ENCODE results near the gene FARSA. TPM values are rescaled to one million over a fixed set of nuclear protein-coding genes. Genes with fewer than 3 reads are reported as not detected.
A peak's percentile ranks its signal among the peaks of the same experiment; 100 is the strongest.

Gene FARSA
- total RNA-seq, 6 experiments from 2014 or later: 87.8 to 101 (median 90.4) TPM

DNA sequence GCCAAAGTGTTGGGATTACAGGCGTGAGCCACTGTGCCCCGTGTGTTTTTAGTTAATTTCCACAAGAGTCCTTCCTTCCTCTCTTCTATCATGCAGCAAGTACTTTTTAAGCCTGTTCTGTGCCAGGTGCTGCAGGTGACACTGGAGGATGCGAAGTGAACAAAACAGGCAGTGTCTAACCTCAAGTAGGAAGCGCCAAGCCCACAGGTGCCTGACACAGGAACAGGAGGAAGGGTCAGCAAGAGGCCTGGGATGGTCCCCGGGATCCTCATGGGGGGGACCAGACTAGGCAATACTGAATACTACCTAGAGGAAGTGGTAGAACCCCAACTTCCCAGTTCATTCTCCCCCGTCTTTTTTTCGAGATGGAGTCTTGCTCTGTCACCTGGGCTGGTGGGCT, 3.1 kb upstream of the FARSA start:
- Mint-ChIP-seq H3K36me3 (ENCODE audit: low read depth) (peaks cover 37% of the 10 kb centered on the region), H3K4me1 (ENCODE audit: low read depth) (peaks cover 37% of the 10 kb centered on the region), H3K27me3 (ENCODE audit: insufficient read depth) (peaks cover 8% of the 10 kb centered on the region), H3K4me3 (no peak overlapping the region), H3K27ac (no peak overlapping the region), H3K9me3 (peaks cover 11% of the 10 kb centered on the region)
- TF ChIP-seq, protein P1, sequence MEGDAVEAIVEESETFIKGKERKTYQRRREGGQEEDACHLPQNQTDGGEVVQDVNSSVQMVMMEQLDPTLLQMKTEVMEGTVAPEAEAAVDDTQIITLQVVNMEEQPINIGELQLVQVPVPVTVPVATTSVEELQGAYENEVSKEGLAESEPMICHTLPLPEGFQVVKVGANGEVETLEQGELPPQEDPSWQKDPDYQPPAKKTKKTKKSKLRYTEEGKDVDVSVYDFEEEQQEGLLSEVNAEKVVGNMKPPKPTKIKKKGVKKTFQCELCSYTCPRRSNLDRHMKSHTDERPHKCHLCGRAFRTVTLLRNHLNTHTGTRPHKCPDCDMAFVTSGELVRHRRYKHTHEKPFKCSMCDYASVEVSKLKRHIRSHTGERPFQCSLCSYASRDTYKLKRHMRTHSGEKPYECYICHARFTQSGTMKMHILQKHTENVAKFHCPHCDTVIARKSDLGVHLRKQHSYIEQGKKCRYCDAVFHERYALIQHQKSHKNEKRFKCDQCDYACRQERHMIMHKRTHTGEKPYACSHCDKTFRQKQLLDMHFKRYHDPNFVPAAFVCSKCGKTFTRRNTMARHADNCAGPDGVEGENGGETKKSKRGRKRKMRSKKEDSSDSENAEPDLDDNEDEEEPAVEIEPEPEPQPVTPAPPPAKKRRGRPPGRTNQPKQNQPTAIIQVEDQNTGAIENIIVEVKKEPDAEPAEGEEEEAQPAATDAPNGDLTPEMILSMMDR (IDR thresholded peaks at IDR 0.05): no peak
- no peak for DNase-seq

DNA sequence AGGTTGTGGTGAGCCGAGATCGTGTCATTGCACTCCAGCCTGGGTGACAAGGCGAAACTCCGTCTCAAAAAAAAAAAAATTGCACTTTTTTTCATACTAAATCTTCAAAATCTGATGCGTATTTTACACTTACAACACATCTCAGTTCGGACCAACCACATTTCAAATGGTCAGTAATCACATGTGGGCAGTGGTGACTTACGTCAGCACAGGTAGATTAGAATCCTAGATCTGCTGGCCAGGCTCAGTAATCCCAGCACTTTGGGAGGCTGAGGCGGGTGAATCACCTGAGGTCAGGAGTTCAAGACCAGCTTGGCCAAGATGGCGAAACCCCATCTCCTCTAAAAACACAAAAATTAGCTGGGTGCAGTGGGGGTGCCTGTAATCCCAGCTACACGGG, 1.6 kb upstream of the FARSA start:
- H3K27ac Mint-ChIP-seq: no peak overlapping the region
- no peak for DNase-seq
- H3K27me3 Mint-ChIP-seq (ENCODE audit: insufficient read depth): peaks cover 8% of the 10 kb centered on the region
- H3K9me3 Mint-ChIP-seq: peaks cover 11% of the 10 kb centered on the region
- peaks cover 28% of the 10 kb centered on the region for H3K4me1 Mint-ChIP-seq (ENCODE audit: low read depth)
- H3K36me3 Mint-ChIP-seq (ENCODE audit: low read depth): peaks cover 28% of the 10 kb centered on the region
- no peak overlapping the region for H3K4me3 Mint-ChIP-seq
- TF ChIP-seq, protein P1 (IDR thresholded peaks at IDR 0.05): no peak

DNA sequence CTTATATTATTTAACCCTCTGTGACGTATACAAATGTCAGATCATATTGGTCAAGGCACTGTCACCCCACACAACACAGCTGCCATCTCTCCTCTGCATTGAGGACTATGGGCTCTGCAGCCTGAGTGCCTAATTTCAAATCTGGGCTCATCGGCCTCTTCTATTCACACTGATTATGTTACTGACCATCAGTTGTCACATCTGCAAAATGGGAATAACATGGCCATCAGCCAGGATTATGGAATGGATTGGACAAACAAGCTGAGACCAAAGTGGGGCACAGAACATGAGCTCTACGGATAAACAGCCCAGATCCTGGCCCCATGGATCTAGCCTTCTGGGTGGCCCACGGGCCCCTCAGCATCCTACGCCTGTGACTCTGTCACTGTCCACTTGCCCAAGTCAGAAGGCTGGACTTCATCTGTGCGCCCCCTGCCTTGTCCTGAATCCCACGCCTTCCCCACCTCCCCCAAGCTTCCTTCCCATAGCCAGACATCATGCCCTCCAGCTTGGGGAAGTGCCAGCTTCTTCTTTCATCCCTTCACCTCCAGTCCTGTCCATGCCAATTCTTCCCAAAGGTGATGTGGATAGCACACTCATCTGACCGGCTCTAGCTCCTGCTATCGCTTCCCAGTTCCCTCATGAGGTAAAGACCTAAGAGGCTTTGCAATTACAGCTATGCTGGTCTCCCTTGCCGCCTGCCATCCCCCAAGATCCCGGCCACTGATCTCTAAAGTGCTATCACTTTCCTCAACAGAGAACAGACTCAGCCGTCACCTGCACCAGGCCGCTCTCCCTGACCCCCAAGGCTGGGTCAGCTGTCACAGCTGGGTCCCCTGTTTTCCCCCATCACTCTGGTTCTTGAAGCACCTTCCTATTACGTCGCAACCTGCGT, 872 bp downstream of the FARSA start:
- H3K27me3 Mint-ChIP-seq (ENCODE audit: insufficient read depth): no peaks in the 10 kb centered on the region; the same call in 1 of the 2 replicates
- H3K36me3 Mint-ChIP-seq (ENCODE audit: low read depth): peaks cover 16% of the 10 kb centered on the region
- no peaks in the 10 kb centered on the region for H3K9me3 Mint-ChIP-seq
- H3K4me1 Mint-ChIP-seq (ENCODE audit: low read depth): peaks cover 16% of the 10 kb centered on the region
- TF ChIP-seq, protein P1 (IDR thresholded peaks at IDR 0.05): no peak
- H3K27ac Mint-ChIP-seq: peak overlapping the region; percentile 88
- peak overlapping the region; percentile 97 for H3K4me3 Mint-ChIP-seq
- no peak for DNase-seq

DNA sequence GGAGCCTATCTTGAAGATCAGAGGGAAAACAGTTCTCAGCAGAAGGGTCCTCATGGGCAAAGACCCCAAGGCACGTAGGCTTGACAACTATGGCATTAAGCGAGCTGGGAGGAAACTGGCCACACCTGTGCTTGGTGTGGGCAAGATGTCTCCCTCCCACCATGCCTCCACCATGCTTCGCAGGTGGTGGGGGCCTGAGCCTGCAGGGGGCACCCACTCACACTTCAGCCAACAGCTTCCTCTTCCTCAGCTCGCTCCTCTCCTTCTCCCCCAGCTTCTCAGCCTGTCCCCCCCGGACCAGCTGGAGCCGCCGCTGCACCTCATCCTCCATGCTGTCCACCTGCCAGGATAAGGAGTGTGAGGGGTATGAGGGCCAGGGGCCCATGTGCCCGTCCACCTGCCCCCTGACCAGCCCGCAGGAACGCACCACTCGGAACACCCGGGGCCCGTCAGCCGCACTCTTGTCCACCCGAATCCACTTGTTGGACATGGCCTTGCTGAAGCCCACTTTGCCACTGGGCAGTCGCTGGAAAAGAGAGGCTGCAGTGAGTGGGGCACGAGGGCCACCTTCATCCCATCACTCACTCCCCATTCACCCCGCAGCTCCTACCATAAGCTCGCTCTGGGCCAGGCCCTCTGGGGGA, 3.4 kb downstream of the FARSA start:
- no peaks in the 10 kb centered on the region for H3K9me3 Mint-ChIP-seq
- TF ChIP-seq, protein P1 (IDR thresholded peaks at IDR 0.05): no peak; the same call in 1 of the 2 replicates
- peaks cover 10% of the 10 kb centered on the region for H3K4me1 Mint-ChIP-seq (ENCODE audit: low read depth)
- H3K27me3 Mint-ChIP-seq (ENCODE audit: insufficient read depth): no peaks in the 10 kb centered on the region; the same call in 1 of the 2 replicates
- peaks cover 23% of the 10 kb centered on the region for H3K36me3 Mint-ChIP-seq (ENCODE audit: low read depth)
- H3K27ac Mint-ChIP-seq: no peak overlapping the region
- DNase-seq: no peak
- no peak overlapping the region for H3K4me3 Mint-ChIP-seq

DNA sequence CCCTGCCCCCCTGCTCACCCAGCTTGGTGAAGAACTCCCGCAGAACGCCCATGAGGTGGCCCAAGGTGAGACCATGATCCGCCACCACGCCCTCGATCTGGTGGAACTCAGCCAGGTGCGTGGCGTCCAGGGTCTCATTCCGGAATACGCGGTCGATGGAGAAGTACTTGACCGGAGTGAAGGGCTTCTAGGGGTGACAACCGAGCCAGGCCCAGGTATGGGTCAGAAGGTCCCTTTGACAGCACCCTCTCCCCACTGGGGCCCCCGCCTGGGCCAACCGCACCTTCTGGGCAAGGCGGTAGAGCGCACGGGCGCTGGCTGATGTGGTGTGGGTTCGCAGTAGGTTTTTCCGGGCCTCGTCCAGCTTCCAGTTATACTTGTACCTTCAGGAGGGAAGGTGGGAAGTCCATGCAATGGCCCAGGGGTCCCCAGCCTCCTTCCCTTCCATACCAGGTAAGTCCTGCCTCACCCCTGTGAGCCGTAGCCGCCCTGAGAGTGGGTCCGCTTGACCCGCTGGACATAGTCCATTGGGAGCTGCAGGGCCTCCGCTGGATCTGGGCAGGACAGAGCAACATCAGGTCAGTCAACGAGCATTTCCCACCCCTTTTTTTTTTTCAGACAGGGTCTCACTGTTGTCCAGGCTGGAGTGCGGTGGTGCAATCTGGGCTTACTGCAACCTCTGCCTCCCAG, 8.7 kb downstream of the FARSA start:
- DNase-seq: no peak
- Mint-ChIP-seq H3K9me3 (no peaks in the 10 kb centered on the region), H3K4me1 (ENCODE audit: low read depth) (no peaks in the 10 kb centered on the region), H3K27me3 (ENCODE audit: insufficient read depth) (no peaks in the 10 kb centered on the region; the same call in 1 of the 2 replicates), H3K36me3 (ENCODE audit: low read depth) (peaks cover 24% of the 10 kb centered on the region), H3K4me3 (no peak overlapping the region), H3K27ac (no peak overlapping the region)
- TF ChIP-seq, protein P1 (IDR thresholded peaks at IDR 0.05): no peak

Data from HFFc6 (cell line).